ENCODE results near the gene SEPTIN7. TPM values are rescaled to one million over a fixed set of nuclear protein-coding genes. Genes with fewer than 3 reads are reported as not detected.

SEPTIN7 gene
- total and polyA plus RNA-seq, 2 donors (not counting 1 experiment from before 2014, with no cell fraction given): 181 to 576 TPM

- Histone ChIP-seq H3K36me3 (ENCODE audit: control insufficient read depth, insufficient read depth, low read length) (peaks cover 2% of the 10 kb centered on the region), H3K4me3 (replicated peaks in 1 of 4; ENCODE audit: control extremely low read depth in 1 of 4, insufficient read depth in 1 of 4, low read depth in 3 of 4, low read length in 4 of 4) (no peak overlapping the region), H3K9me3 (ENCODE audit: control insufficient read depth, insufficient read depth, low read depth, low read length) (no peaks in the 10 kb centered on the region), H3K27me3 (ENCODE audit: control insufficient read depth, insufficient read depth, low read length) (no peaks in the 10 kb centered on the region), H3K79me2 (ENCODE audit: control insufficient read depth, insufficient read depth, low read length) (peaks cover 96% of the 10 kb centered on the region), H3K27ac (ENCODE audit: insufficient read depth, low read length) (no peak overlapping the region), H3K4me2 (ENCODE audit: extremely low read depth, insufficient read depth, low read length) (no peak overlapping the region), H3K4me1 (ENCODE audit: control insufficient read depth, extremely low read depth, insufficient read depth, low read length) (peaks cover 6% of the 10 kb centered on the region), H4K20me1 (ENCODE audit: control insufficient read depth, extremely low read depth, insufficient read depth, low read length) (no peaks in the 10 kb centered on the region), H3K9ac (ENCODE audit: insufficient read depth, low read length) (no peak overlapping the region), H2AFZ (ENCODE audit: low read length) (no peak overlapping the region)
- DNase-seq (ENCODE audit: low read depth in 2 of 2): no peak
- TF ChIP-seq CTCF (conservative IDR thresholded peaks at IDR 0.05 in 1 of 2, IDR thresholded peaks at IDR 0.05 in 1 of 2; ENCODE audit: low read depth in 1 of 2, low read length in 2 of 2) (no peak), EZH2 (IDR thresholded peaks at IDR 0.05; ENCODE audit: low read length, missing control alignments) (no peak)
Measured at GRCh38 chr7:35825974-35826373, 25.1 kb downstream of the SEPTIN7 start.

- Histone ChIP-seq H3K4me2 (ENCODE audit: extremely low read depth, insufficient read depth, low read length) (no peak overlapping the region), H3K9ac (ENCODE audit: insufficient read depth, low read length) (no peak overlapping the region), H4K20me1 (ENCODE audit: control insufficient read depth, extremely low read depth, insufficient read depth, low read length) (no peaks in the 10 kb centered on the region), H3K27me3 (ENCODE audit: control insufficient read depth, insufficient read depth, low read length) (no peaks in the 10 kb centered on the region), H3K27ac (ENCODE audit: insufficient read depth, low read length) (no peak overlapping the region), H3K36me3 (ENCODE audit: control insufficient read depth, insufficient read depth, low read length) (peaks cover 2% of the 10 kb centered on the region), H3K4me1 (ENCODE audit: control insufficient read depth, extremely low read depth, insufficient read depth, low read length) (peaks cover 7% of the 10 kb centered on the region), H3K9me3 (ENCODE audit: control insufficient read depth, insufficient read depth, low read depth, low read length) (no peaks in the 10 kb centered on the region), H3K4me3 (replicated peaks in 1 of 4; ENCODE audit: control extremely low read depth in 1 of 4, insufficient read depth in 1 of 4, low read depth in 3 of 4, low read length in 4 of 4) (no peak overlapping the region), H2AFZ (ENCODE audit: low read length) (no peak overlapping the region), H3K79me2 (ENCODE audit: control insufficient read depth, insufficient read depth, low read length) (peaks cover 95% of the 10 kb centered on the region)
- no peak for TF ChIP-seq EZH2 (IDR thresholded peaks at IDR 0.05; ENCODE audit: low read length, missing control alignments)
- TF ChIP-seq CTCF (conservative IDR thresholded peaks at IDR 0.05 in 1 of 2, IDR thresholded peaks at IDR 0.05 in 1 of 2; ENCODE audit: low read depth in 1 of 2, low read length in 2 of 2): no peak
- no peak for DNase-seq (ENCODE audit: low read depth in 2 of 2)
Measured at GRCh38 chr7:35826751-35827150, 25.9 kb downstream of the SEPTIN7 start.

GRCh38 chr7:35828817-35829216 is 28.0 kb downstream of the SEPTIN7 start:
- Histone ChIP-seq H3K27me3 (ENCODE audit: control insufficient read depth, insufficient read depth, low read length) (no peaks in the 10 kb centered on the region), H3K9ac (ENCODE audit: insufficient read depth, low read length) (no peak overlapping the region), H3K4me1 (ENCODE audit: control insufficient read depth, extremely low read depth, insufficient read depth, low read length) (peaks cover 7% of the 10 kb centered on the region), H3K9me3 (ENCODE audit: control insufficient read depth, insufficient read depth, low read depth, low read length) (no peaks in the 10 kb centered on the region), H3K4me2 (ENCODE audit: extremely low read depth, insufficient read depth, low read length) (no peak overlapping the region), H3K79me2 (ENCODE audit: control insufficient read depth, insufficient read depth, low read length) (peaks cover 94% of the 10 kb centered on the region), H3K27ac (ENCODE audit: insufficient read depth, low read length) (no peak overlapping the region), H4K20me1 (ENCODE audit: control insufficient read depth, extremely low read depth, insufficient read depth, low read length) (no peaks in the 10 kb centered on the region), H3K4me3 (replicated peaks in 1 of 4; ENCODE audit: control extremely low read depth in 1 of 4, insufficient read depth in 1 of 4, low read depth in 3 of 4, low read length in 4 of 4) (no peak overlapping the region), H3K36me3 (ENCODE audit: control insufficient read depth, insufficient read depth, low read length) (peaks cover under 1% of the 10 kb centered on the region), H2AFZ (ENCODE audit: low read length) (no peak overlapping the region)
- TF ChIP-seq EZH2 (IDR thresholded peaks at IDR 0.05; ENCODE audit: low read length, missing control alignments) (no peak), CTCF (conservative IDR thresholded peaks at IDR 0.05 in 1 of 2, IDR thresholded peaks at IDR 0.05 in 1 of 2; ENCODE audit: low read depth in 1 of 2, low read length in 2 of 2) (no peak)
- DNase-seq (ENCODE audit: low read depth in 2 of 2): no peak

Measured in fibroblast of lung (primary cell).